CD4-positive, alpha-beta T cell (primary cell): ENCODE results near the gene PLCB3. TPM values are rescaled to one million over a fixed set of nuclear protein-coding genes. Genes with fewer than 3 reads are reported as not detected.
A peak's percentile ranks its signal among the peaks of the same experiment; 100 is the strongest.

Experiments
- ATAC-seq: fragments of 200-7000 bp; cut with Tn5 transposase; one replicate; pipeline ENCODE4 v1.10.0; 2022; ENCODE audit warnings: mild to moderate bottlenecking; ENCODE audit not compliant: poor library complexity
- CTCF ChIA-PET: fragments of 350-600 bp; sonication (Branson Sonifier 250); formaldehyde crosslinking; loops from one replicate; lab custom pipeline; 2021; ENCODE audit warnings: antibody characterized with exemption, inconsistent platforms; lab: Charles Lee
- POLR2A ChIA-PET: fragments of 350-600 bp; sonication (Branson Sonifier 250); formaldehyde crosslinking; loops from one replicate; lab custom pipeline; 2021; ENCODE audit warnings: antibody characterized with exemption, inconsistent platforms; lab: Charles Lee
- DNase-seq, 14 experiments: peaks; one replicate each; pipeline ENCODE4 v3.0.0-alpha.2; 2013 to 2020; ENCODE audit warnings: mixed read lengths in 2 of 14
- H3K27ac ChIP-seq, 2 donors: one replicate each; pipeline versions ENCODE4 v1.5.1 to v1.7.0; 2013; ENCODE audit warnings: low read length in 2 of 2, low read depth in 1 of 2, mild to moderate bottlenecking in 1 of 2
- H3K27me3 ChIP-seq, 2 experiments: 1 replicate in 1 of 2; 2 replicates in 1 of 2; pipeline versions ENCODE4 v1.6.1 to v1.7.0; 2013; ENCODE audit warnings: low read length in 2 of 2, control low read depth in 1 of 2, mild to moderate bottlenecking in 1 of 2, moderate library complexity in 1 of 2; ENCODE audit not compliant: insufficient read depth in 2 of 2, control insufficient read depth in 1 of 2
- H3K36me3 ChIP-seq: one replicate; pipeline ENCODE4 v1.6.1; 2013; ENCODE audit warnings: low read length, control low read depth; ENCODE audit not compliant: insufficient read depth
- H3K4me1 ChIP-seq: one replicate; pipeline ENCODE4 v1.6.1; 2013; ENCODE audit warnings: low read length, control low read depth; ENCODE audit not compliant: insufficient read depth
- H3K4me3 ChIP-seq: one replicate; pipeline ENCODE4 v1.5.1; 2013; ENCODE audit warnings: mild to moderate bottlenecking, low read length, moderate library complexity
- H3K9me3 ChIP-seq, 2 experiments: 1 replicate in 1 of 2; 2 replicates in 1 of 2; pipeline versions ENCODE4 v1.6.1 to v1.7.0; 2013; ENCODE audit warnings: low read length in 2 of 2, mild to moderate bottlenecking in 2 of 2, control low read depth in 1 of 2, moderate library complexity in 1 of 2; ENCODE audit not compliant: control insufficient read depth in 1 of 2, insufficient read depth in 1 of 2
- H3K27ac Mint-ChIP-seq: one replicate; pipeline ENCODE4 v1.8.0; 2020; ENCODE audit warnings: mixed read lengths
- H3K27me3 Mint-ChIP-seq: one replicate; pipeline ENCODE4 v1.8.0; 2021; ENCODE audit warnings: mixed read lengths
- H3K36me3 Mint-ChIP-seq: one replicate; pipeline ENCODE4 v1.8.0; 2021; ENCODE audit warnings: low read depth, mixed read lengths
- H3K4me1 Mint-ChIP-seq: one replicate; pipeline ENCODE4 v1.8.0; 2021; ENCODE audit warnings: low read depth, mixed read lengths
- H3K4me3 Mint-ChIP-seq: one replicate; pipeline ENCODE4 v1.8.0; 2020; ENCODE audit warnings: mild to moderate bottlenecking, mixed read lengths
- H3K9me3 Mint-ChIP-seq: one replicate; pipeline ENCODE4 v1.8.0; 2020; ENCODE audit warnings: mixed read lengths
- intact Hi-C, 2 experiments: fragments of 100-400 bp; cut with DNase I in 1 of 2; cut with micrococcal nuclease in 1 of 2; formaldehyde crosslinking; loops; one replicate each; pipeline versions ENCODE4 v1.15.1 to v1.9.0; 2023 to 2025; cut with DNase I, micrococcal nuclease
- total RNA-seq, 174 experiments: library from RNA in 2 of 174; stranded (reverse) in 2 of 174; gene quantifications; one replicate each; pipeline ENCODE4 v1.2.3 and lab custom pipeline; 2021 to 2026
- TF ChIP-seq, protein P1 (sequence below): fragments of 200-600 bp; IDR thresholded peaks from one replicate; pipeline ENCODE4 v1.8.0; 2022; ENCODE audit warnings: antibody characterized with exemption, mild to moderate bottlenecking

PLCB3 gene
- total RNA-seq, 2 experiments from 2014 or later: 2.5 to 2.7 TPM

DNA sequence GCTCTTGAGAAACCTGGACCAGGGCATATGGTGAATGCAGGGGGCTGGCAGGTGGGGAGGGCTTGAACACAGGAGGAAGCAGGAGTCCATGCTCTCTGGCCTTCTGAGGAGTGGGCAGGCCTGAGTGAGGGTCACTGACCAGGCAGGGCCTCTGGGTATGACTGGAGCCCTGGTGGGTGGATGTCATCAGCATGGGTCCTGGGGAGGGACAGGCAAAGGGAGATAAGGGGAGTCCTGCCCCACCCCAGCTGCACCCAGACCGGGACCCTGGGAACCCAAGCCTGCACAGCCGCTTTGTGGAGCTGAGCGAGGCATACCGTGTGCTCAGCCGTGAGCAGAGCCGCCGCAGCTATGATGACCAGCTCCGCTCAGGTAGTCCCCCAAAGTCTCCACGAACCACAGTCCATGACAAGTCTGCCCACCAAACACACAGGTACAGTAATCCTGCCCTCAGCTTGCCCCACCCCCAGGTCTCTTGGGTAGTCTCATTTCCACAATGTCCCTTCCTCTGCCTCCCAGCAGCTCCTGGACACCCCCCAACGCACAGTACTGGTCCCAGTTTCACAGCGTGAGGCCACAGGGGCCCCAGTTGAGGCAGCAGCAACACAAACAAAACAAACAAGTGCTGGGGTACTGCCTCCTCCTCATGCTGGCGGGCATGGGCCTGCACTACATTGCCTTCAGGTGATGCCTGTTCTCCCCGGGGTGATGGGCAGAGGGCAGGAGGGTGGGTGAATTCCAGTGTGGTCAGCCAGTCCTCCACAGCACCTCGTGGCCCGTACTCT lies 19.0 kb upstream of the PLCB3 start:
- no peaks in the 10 kb centered on the region for H3K9me3 ChIP-seq
- no peaks in the 10 kb centered on the region for H3K9me3 Mint-ChIP-seq
- no peaks in the 10 kb centered on the region for H3K27me3 ChIP-seq
- H3K27me3 Mint-ChIP-seq: no peaks in the 10 kb centered on the region
- peak overlapping the region; percentile 94 for H3K27ac Mint-ChIP-seq
- H3K4me1 Mint-ChIP-seq: peaks cover 53% of the 10 kb centered on the region
- ChIA-PET CTCF (interaction anchor here (0.7 to 1.2 kb wide), 5 partner anchors 8 to 72 kb away, joined by 3 to 5 read pairs (median 3); partner anchors contain the start of gene PPP1R14B), POLR2A (interaction anchor here (0.8 to 4.6 kb wide), 10 partner anchors 9 to 1265 kb away, joined by 3 to 31 read pairs (median 4); partner anchors contain the start of genes FERMT3, FKBP2, PLCB3 and PPP1R14B)
- intact Hi-C loops: loop anchor here in 1 of 2 experiments (5.0 kb wide), 2 partner anchors 40 to 45 kb away; partner anchors contain the start of gene STIP1
- H3K36me3 Mint-ChIP-seq: peaks cover 10% of the 10 kb centered on the region
- H3K36me3 ChIP-seq: peaks cover 7% of the 10 kb centered on the region
- no peak overlapping the region for H3K4me3 ChIP-seq
- peaks cover 69% of the 10 kb centered on the region for H3K4me1 ChIP-seq
- no peak overlapping the region for H3K27ac ChIP-seq
- peak in 1 of 14 experiments; percentile 4 for DNase-seq
- peak overlapping the region; percentile 95 for H3K4me3 Mint-ChIP-seq
- TF ChIP-seq, protein P1, sequence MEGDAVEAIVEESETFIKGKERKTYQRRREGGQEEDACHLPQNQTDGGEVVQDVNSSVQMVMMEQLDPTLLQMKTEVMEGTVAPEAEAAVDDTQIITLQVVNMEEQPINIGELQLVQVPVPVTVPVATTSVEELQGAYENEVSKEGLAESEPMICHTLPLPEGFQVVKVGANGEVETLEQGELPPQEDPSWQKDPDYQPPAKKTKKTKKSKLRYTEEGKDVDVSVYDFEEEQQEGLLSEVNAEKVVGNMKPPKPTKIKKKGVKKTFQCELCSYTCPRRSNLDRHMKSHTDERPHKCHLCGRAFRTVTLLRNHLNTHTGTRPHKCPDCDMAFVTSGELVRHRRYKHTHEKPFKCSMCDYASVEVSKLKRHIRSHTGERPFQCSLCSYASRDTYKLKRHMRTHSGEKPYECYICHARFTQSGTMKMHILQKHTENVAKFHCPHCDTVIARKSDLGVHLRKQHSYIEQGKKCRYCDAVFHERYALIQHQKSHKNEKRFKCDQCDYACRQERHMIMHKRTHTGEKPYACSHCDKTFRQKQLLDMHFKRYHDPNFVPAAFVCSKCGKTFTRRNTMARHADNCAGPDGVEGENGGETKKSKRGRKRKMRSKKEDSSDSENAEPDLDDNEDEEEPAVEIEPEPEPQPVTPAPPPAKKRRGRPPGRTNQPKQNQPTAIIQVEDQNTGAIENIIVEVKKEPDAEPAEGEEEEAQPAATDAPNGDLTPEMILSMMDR: no peak
- ATAC-seq: no peak

- Histone ChIP-seq H3K4me3 (no peak overlapping the region), H3K27ac (no peak overlapping the region), H3K9me3 (no peaks in the 10 kb centered on the region), H3K27me3 (no peaks in the 10 kb centered on the region), H3K4me1 (peaks cover 70% of the 10 kb centered on the region), H3K36me3 (peaks cover 13% of the 10 kb centered on the region)
- peaks cover 50% of the 10 kb centered on the region for H3K4me1 Mint-ChIP-seq
- intact Hi-C loops: loop anchor here in 1 of 2 experiments (5.0 kb wide), 2 partner anchors 39 to 46 kb away; partner anchors contain the start of gene STIP1
- no peak for ATAC-seq
- POLR2A ChIA-PET: interaction anchor here (0.8 to 4.6 kb wide), 7 partner anchors 9 to 85 kb away, joined by 3 to 31 read pairs (median 7); partner anchors contain the start of genes FERMT3, FKBP2, PLCB3 and PPP1R14B
- CTCF ChIA-PET: interaction anchor here (1.2 kb wide), 1 partner anchor 72 kb away, joined by 3 read pairs; no protein-coding TSS in a partner anchor
- no peaks in the 10 kb centered on the region for H3K27me3 Mint-ChIP-seq
- peak overlapping the region; percentile 95 for H3K4me3 Mint-ChIP-seq
- no peak for DNase-seq
- peak overlapping the region; percentile 94 for H3K27ac Mint-ChIP-seq
- peaks cover 10% of the 10 kb centered on the region for H3K36me3 Mint-ChIP-seq
- TF ChIP-seq, protein P1: no peak
- H3K9me3 Mint-ChIP-seq: no peaks in the 10 kb centered on the region
Observed at GRCh38 chr11:64232967-64233315, 18.4 kb upstream of the PLCB3 start.

GRCh38 chr11:64233913-64234586 lies 17.3 kb upstream of the PLCB3 start, which contains the start of gene VEGFB:
Gene VEGFB (plus strand): TSS chr11:64234584. CDS start chr11:64234834, 250 bp downstream.
- ATAC-seq: peak; percentile 43
- Mint-ChIP-seq H3K36me3 (peaks cover 10% of the 10 kb centered on the region), H3K27me3 (no peaks in the 10 kb centered on the region), H3K9me3 (no peaks in the 10 kb centered on the region), H3K4me3 (peak within 1 kb of the TSS; percentile 95), H3K4me1 (peaks cover 51% of the 10 kb centered on the region), H3K27ac (peak within 1 kb of the TSS; percentile 94)
- ChIA-PET POLR2A (no interaction called here), CTCF (interaction anchor here (0.9 to 1.6 kb wide), 2 partner anchors 30 to 84 kb away, joined by 3 to 4 read pairs; partner anchors contain the start of gene PRDX5)
- H3K36me3 ChIP-seq: peaks cover 13% of the 10 kb centered on the region
- TF ChIP-seq, protein P1: no peak
- H3K4me3 ChIP-seq: peak within 1 kb of the TSS; percentile 65
- peaks cover 68% of the 10 kb centered on the region for H3K4me1 ChIP-seq
- intact Hi-C loops: loop anchor here in 1 of 2 experiments (5.0 kb wide), 2 partner anchors 38 to 47 kb away; partner anchors contain the start of gene STIP1
- H3K27ac ChIP-seq: peak within 1 kb of the TSS; percentile 58 to 64
- DNase-seq: peak; percentile 49 to 86 (median 74)
- no peaks in the 10 kb centered on the region for H3K27me3 ChIP-seq
- no peaks in the 10 kb centered on the region for H3K9me3 ChIP-seq
